Ishikawa (cell line): ENCODE results near the gene TCTN3.

Source experiments
- CEBPB ChIP-seq: IDR thresholded peaks from 2 replicates; pipeline ENCODE4 v1.6.1; 2012
- EGR1 ChIP-seq: IDR thresholded peaks from 2 replicates; pipeline ENCODE4 v1.6.1; 2012
- EP300 ChIP-seq: IDR thresholded peaks from 2 replicates; pipeline ENCODE4 v1.6.1; 2012; ENCODE audit warnings: borderline replicate concordance
- NFIC ChIP-seq: IDR thresholded peaks from 2 replicates; pipeline ENCODE4 v1.6.1; 2012
- RAD21 ChIP-seq: IDR thresholded peaks from 2 replicates; pipeline ENCODE4 v1.6.1; 2012; ENCODE audit warnings: low read depth
- TAF1 ChIP-seq: IDR thresholded peaks from 2 replicates; pipeline ENCODE4 v1.6.1; 2012; ENCODE audit warnings: low read depth, mild to moderate bottlenecking
- TCF12 ChIP-seq: IDR thresholded peaks from 2 replicates; pipeline ENCODE4 v1.6.1; 2012; ENCODE audit warnings: low read depth
- TEAD4 ChIP-seq: IDR thresholded peaks from 2 replicates; pipeline ENCODE4 v1.6.1; 2012
- YY1 ChIP-seq: IDR thresholded peaks from 2 replicates; pipeline ENCODE4 v1.6.1; 2012; ENCODE audit warnings: low read depth
- TF ChIP-seq, protein P1 (sequence below): IDR thresholded peaks from 2 replicates; pipeline ENCODE4 v1.6.1; 2012; ENCODE audit warnings: low read depth, mild to moderate bottlenecking
- TF ChIP-seq, protein P2 (sequence below): IDR thresholded peaks from 2 replicates; pipeline ENCODE4 v1.6.1; 2012
- TF ChIP-seq, protein P3 (sequence below): IDR thresholded peaks from 2 replicates; pipeline ENCODE4 v1.6.1; 2012

DNA sequence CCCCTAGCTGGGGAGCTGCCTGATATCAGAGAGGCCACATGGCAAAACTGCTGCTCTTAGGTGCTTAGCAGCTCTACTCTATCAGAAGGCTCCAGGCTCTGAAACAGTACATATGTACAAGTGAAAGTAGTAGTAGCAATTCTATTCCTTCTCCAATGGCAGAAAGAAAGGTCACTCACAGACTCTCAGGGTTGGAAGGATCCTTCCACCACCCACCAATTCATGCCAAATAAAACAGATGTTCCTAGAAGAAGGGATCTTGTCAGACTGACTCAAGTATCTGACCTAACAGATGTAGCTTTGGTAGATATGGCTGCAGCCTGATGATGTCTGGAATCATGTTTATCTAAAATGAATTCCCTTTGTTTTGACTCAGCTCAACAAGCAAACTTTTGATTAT lies 29.2 kb downstream of the TCTN3 start:
- no peak for TF ChIP-seq TCF12
- TF ChIP-seq TAF1, result no peak
- TF ChIP-seq, protein P1, sequence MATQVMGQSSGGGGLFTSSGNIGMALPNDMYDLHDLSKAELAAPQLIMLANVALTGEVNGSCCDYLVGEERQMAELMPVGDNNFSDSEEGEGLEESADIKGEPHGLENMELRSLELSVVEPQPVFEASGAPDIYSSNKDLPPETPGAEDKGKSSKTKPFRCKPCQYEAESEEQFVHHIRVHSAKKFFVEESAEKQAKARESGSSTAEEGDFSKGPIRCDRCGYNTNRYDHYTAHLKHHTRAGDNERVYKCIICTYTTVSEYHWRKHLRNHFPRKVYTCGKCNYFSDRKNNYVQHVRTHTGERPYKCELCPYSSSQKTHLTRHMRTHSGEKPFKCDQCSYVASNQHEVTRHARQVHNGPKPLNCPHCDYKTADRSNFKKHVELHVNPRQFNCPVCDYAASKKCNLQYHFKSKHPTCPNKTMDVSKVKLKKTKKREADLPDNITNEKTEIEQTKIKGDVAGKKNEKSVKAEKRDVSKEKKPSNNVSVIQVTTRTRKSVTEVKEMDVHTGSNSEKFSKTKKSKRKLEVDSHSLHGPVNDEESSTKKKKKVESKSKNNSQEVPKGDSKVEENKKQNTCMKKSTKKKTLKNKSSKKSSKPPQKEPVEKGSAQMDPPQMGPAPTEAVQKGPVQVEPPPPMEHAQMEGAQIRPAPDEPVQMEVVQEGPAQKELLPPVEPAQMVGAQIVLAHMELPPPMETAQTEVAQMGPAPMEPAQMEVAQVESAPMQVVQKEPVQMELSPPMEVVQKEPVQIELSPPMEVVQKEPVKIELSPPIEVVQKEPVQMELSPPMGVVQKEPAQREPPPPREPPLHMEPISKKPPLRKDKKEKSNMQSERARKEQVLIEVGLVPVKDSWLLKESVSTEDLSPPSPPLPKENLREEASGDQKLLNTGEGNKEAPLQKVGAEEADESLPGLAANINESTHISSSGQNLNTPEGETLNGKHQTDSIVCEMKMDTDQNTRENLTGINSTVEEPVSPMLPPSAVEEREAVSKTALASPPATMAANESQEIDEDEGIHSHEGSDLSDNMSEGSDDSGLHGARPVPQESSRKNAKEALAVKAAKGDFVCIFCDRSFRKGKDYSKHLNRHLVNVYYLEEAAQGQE, result no peak
- TF ChIP-seq RAD21, result no peak
- TF ChIP-seq, protein P2, sequence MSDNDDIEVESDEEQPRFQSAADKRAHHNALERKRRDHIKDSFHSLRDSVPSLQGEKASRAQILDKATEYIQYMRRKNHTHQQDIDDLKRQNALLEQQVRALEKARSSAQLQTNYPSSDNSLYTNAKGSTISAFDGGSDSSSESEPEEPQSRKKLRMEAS, result no peak
- TF ChIP-seq NFIC, result no peak
- TF ChIP-seq TEAD4, result no peak
- TF ChIP-seq EP300, result no peak
- TF ChIP-seq CEBPB, result no peak
- TF ChIP-seq EGR1, result no peak
- TF ChIP-seq, protein P3, sequence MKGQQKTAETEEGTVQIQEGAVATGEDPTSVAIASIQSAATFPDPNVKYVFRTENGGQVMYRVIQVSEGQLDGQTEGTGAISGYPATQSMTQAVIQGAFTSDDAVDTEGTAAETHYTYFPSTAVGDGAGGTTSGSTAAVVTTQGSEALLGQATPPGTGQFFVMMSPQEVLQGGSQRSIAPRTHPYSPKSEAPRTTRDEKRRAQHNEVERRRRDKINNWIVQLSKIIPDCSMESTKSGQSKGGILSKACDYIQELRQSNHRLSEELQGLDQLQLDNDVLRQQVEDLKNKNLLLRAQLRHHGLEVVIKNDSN, result no peak
- TF ChIP-seq YY1, result no peak
